Neural cell (in vitro differentiated cells): ENCODE results near the gene SYDE2. TPM values are rescaled to one million over a fixed set of nuclear protein-coding genes. Genes with fewer than 3 reads are reported as not detected.

Experiments
- H2AFZ ChIP-seq: fragments of 200-600, 300-800 bp; sonication (generic), shearing (Covaris generic); 2 replicates; pipeline ENCODE4 v1.6.0; 2014; ENCODE audit warnings: low read depth, mild to moderate bottlenecking, antibody characterized with exemption, low read length, moderate library complexity
- H3F3A ChIP-seq: fragments of 200-600 bp; shearing (Covaris generic); 2 replicates; pipeline ENCODE4 v1.6.1; 2016; ENCODE audit warnings: mild to moderate bottlenecking, moderate library complexity, mixed read lengths, antibody characterized with exemption, low read length; ENCODE audit not compliant: insufficient read depth, poor library complexity, severe bottlenecking
- H3K27ac ChIP-seq: fragments of 200-600, 300-800 bp; sonication (generic), shearing (Covaris generic); 2 replicates; pipeline ENCODE4 v1.5.1; 2014; ENCODE audit warnings: mild to moderate bottlenecking, low read length, moderate library complexity
- H3K27me3 ChIP-seq: fragments of 300-800, 200-600 bp; sonication (generic), shearing (Covaris generic); 2 replicates; pipeline ENCODE4 v1.6.0; 2014; ENCODE audit warnings: mild to moderate bottlenecking, low read depth, low read length, moderate library complexity; ENCODE audit not compliant: insufficient read depth
- H3K36me3 ChIP-seq: fragments of 300-800, 200-600 bp; sonication (generic), shearing (Covaris generic); 2 replicates; pipeline ENCODE4 v1.5.1; 2014; ENCODE audit warnings: mild to moderate bottlenecking, antibody characterized with exemption, low read length, moderate library complexity; ENCODE audit not compliant: insufficient read depth
- H3K4me2 ChIP-seq: fragments of 300-800, 200-600 bp; sonication (generic), shearing (Covaris generic); 2 replicates; pipeline ENCODE4 v1.6.0; 2014; ENCODE audit warnings: mild to moderate bottlenecking, low read length
- H3K4me3 ChIP-seq: fragments of 300-800, 200-600 bp; sonication (generic), shearing (Covaris generic); 2 replicates; pipeline ENCODE4 v1.5.1; 2014; ENCODE audit warnings: mild to moderate bottlenecking, low read length, moderate library complexity
- H3K79me2 ChIP-seq: fragments of 200-600 bp; shearing (Covaris generic); replicated peaks from 2 replicates; pipeline ENCODE4 v1.6.0; 2014; ENCODE audit warnings: mild to moderate bottlenecking, low read length, moderate library complexity; ENCODE audit not compliant: insufficient read depth
- H3K9ac ChIP-seq: fragments of 300-800, 200-600 bp; sonication (generic), shearing (Covaris generic); 2 replicates; pipeline ENCODE4 v1.6.1; 2016; ENCODE audit warnings: mild to moderate bottlenecking, low read length, mixed read lengths
- H3K9me2 ChIP-seq: fragments of 200-600 bp; shearing (Covaris generic); 2 replicates; pipeline ENCODE4 v1.6.1; 2016; ENCODE audit warnings: mild to moderate bottlenecking, low read length, mixed read lengths; ENCODE audit not compliant: insufficient read depth
- H3K9me3 ChIP-seq: fragments of 200-600, 300-800 bp; sonication (generic), shearing (Covaris generic); 2 replicates; pipeline ENCODE4 v1.6.1; 2016; ENCODE audit warnings: mild to moderate bottlenecking, mixed run types, low read length, moderate library complexity, mixed read lengths
- H4K20me1 ChIP-seq: fragments of 200-600 bp; shearing (Covaris generic); 2 replicates; pipeline ENCODE4 v1.6.1; 2016; ENCODE audit warnings: mild to moderate bottlenecking, mixed run types; ENCODE audit not compliant: insufficient read depth
- EP300 ChIP-seq: fragments of 450-650 bp; conservative IDR thresholded peaks from 2 replicates; pipeline ENCODE4 v1.6.1; 2014; ENCODE audit warnings: antibody characterized with exemption, mild to moderate bottlenecking, moderate library complexity; ENCODE audit not compliant: poor library complexity, severe bottlenecking
- EZH2 ChIP-seq: fragments of 200-600, 300-800 bp; shearing (Covaris generic), sonication (generic); IDR thresholded peaks from 2 replicates; pipeline ENCODE4 v1.6.1; 2014; ENCODE audit warnings: antibody characterized with exemption, low read length, borderline replicate concordance, mild to moderate bottlenecking; ENCODE audit not compliant: insufficient read depth, poor library complexity, severe bottlenecking
- MXI1 ChIP-seq: fragments of 450-650 bp; conservative IDR thresholded peaks from 2 replicates; pipeline ENCODE4 v1.6.1; 2014; ENCODE audit warnings: antibody characterized with exemption, mild to moderate bottlenecking; ENCODE audit not compliant: poor library complexity, severe bottlenecking
- POLR2AphosphoS5 ChIP-seq: IDR thresholded peaks from 2 replicates; pipeline ENCODE4 v1.6.1; 2012
- RAD21 ChIP-seq: fragments of 450-650 bp; conservative IDR thresholded peaks from 2 replicates; pipeline ENCODE4 v1.6.1; 2014; ENCODE audit warnings: antibody characterized with exemption, mild to moderate bottlenecking, moderate library complexity
- SMC3 ChIP-seq: fragments of 450-650 bp; conservative IDR thresholded peaks from 2 replicates; pipeline ENCODE4 v1.6.1; 2014; ENCODE audit warnings: antibody characterized with exemption, mild to moderate bottlenecking, moderate library complexity; ENCODE audit not compliant: poor library complexity
- TAF1 ChIP-seq: IDR thresholded peaks from 2 replicates; pipeline ENCODE4 v1.6.1; 2012; ENCODE audit warnings: low read depth
- polyA plus RNA-seq: library from polyadenylated mRNA; depleted of rRNA; stranded (reverse); fragments of >200 nt; gene quantifications from 2 replicates; pipeline ENCODE4 v1.2.3, GENCODE V29; 2014
- TF ChIP-seq, protein P1 (sequence below): fragments of 450-650 bp; IDR thresholded peaks from 2 replicates; pipeline ENCODE4 v1.5.1; 2014; ENCODE audit warnings: antibody characterized with exemption, mild to moderate bottlenecking, moderate library complexity; ENCODE audit not compliant: poor library complexity, severe bottlenecking
- TF ChIP-seq, protein P2 (sequence below): IDR thresholded peaks from 2 replicates; pipeline ENCODE4 v1.6.1; 2012; ENCODE audit warnings: borderline replicate concordance

The SYDE2 gene
- polyA plus RNA-seq, 1 donor from 2014 or later = 0.66 TPM

DNA sequence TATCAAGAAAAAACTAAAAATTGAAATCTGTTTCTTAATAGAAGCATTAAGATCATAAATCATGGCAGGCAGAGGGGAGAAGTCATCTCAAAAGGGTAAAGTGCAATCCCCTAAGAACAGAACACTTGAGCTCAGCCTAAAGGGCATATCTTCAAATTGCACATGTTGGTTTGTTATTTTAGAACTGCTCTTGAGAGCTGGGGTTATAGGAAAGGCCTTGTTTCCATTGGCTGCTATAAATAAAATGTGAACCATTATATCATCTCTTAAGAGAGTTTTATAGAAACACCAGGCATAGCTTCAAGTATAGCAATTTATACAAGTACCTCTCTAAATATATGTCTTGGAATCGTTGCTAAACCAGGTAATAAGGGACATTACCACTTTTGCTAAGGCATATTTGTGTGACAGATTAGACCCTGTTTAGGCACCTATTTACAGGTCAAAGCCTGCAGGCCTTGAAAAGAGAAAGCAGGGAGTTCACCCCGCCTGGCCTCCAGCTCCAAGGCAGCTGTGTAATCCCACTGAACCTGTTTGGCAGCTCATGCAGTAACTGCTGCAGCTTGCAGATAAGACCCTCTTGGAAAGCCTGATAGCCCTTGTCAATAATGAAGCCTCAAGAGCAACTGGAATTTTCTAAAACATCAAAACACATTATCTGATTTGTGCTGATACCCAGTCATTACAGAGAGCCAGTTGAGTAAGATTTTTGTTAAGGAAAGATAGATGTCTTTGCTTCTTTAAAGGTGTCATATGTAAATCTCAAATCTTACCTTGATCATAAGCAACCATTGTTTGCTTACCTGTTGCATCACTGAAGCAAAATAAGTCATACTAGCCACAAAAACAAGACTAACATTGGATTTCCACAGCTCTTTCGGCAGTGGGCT lies 24.2 kb upstream of the SYDE2 start:
- Histone ChIP-seq H3K36me3 (no peaks in the 10 kb centered on the region), H3K9me2 (no peaks in the 10 kb centered on the region), H2AFZ (no peak overlapping the region), H3K9ac (no peak overlapping the region), H3K79me2 (no peaks in the 10 kb centered on the region), H3F3A (no peaks in the 10 kb centered on the region), H3K9me3 (no peaks in the 10 kb centered on the region), H4K20me1 (no peaks in the 10 kb centered on the region), H3K4me3 (no peak overlapping the region), H3K27me3 (no peaks in the 10 kb centered on the region), H3K4me2 (no peak overlapping the region), H3K27ac (no peak overlapping the region)
- TF ChIP-seq POLR2AphosphoS5 (peak; percentile 40), EP300 (no peak)

DNA sequence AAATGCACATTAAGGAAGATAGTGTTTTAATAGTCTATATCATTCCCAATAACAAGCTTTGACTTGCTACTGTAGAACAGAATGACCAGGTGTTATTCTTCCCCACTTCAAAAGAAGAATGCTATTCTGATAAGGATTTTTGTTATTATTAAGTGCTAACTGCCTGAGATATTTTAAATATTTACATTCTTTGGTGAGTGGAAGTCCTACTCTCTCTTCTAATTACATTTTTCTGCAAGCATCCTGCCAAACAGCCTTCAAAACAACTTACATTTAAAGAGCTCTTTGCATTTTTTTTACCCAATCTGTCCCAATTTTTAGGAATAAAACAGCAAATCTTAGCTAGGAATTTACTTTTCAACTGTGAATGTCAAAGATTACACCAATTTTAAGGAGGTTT lies 23.5 kb upstream of the SYDE2 start:
- Histone ChIP-seq H2AFZ (no peak overlapping the region), H3K27me3 (no peaks in the 10 kb centered on the region), H3K4me3 (no peak overlapping the region), H3K79me2 (no peaks in the 10 kb centered on the region), H3K4me2 (no peak overlapping the region), H3K9ac (no peak overlapping the region), H3K27ac (no peak overlapping the region), H3K36me3 (no peaks in the 10 kb centered on the region), H3K9me2 (no peaks in the 10 kb centered on the region), H4K20me1 (no peaks in the 10 kb centered on the region), H3K9me3 (no peaks in the 10 kb centered on the region), H3F3A (no peaks in the 10 kb centered on the region)
- TF ChIP-seq, protein P1, sequence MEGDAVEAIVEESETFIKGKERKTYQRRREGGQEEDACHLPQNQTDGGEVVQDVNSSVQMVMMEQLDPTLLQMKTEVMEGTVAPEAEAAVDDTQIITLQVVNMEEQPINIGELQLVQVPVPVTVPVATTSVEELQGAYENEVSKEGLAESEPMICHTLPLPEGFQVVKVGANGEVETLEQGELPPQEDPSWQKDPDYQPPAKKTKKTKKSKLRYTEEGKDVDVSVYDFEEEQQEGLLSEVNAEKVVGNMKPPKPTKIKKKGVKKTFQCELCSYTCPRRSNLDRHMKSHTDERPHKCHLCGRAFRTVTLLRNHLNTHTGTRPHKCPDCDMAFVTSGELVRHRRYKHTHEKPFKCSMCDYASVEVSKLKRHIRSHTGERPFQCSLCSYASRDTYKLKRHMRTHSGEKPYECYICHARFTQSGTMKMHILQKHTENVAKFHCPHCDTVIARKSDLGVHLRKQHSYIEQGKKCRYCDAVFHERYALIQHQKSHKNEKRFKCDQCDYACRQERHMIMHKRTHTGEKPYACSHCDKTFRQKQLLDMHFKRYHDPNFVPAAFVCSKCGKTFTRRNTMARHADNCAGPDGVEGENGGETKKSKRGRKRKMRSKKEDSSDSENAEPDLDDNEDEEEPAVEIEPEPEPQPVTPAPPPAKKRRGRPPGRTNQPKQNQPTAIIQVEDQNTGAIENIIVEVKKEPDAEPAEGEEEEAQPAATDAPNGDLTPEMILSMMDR = no peak

DNA sequence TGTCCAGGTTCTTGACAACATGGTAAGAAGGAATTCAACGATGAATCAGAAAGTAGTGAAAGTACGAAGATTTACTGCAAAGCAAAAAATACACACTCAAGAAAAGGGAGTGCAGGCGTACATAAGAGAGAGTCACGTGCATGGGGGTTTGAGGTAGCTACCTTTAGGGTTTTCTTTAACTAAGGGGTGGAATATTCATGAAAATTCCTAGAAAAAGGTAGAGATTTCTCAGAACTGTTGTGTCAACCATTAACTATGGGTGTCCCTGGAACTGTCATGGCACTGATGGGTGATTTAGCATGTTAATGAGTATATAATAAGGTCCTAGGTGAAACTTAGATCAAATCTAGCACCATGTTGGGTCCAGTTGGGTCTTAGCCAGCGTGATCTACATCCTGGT lies 22.5 kb upstream of the SYDE2 start:
- TF ChIP-seq, protein P1 = no peak
- TF ChIP-seq, protein P2, sequence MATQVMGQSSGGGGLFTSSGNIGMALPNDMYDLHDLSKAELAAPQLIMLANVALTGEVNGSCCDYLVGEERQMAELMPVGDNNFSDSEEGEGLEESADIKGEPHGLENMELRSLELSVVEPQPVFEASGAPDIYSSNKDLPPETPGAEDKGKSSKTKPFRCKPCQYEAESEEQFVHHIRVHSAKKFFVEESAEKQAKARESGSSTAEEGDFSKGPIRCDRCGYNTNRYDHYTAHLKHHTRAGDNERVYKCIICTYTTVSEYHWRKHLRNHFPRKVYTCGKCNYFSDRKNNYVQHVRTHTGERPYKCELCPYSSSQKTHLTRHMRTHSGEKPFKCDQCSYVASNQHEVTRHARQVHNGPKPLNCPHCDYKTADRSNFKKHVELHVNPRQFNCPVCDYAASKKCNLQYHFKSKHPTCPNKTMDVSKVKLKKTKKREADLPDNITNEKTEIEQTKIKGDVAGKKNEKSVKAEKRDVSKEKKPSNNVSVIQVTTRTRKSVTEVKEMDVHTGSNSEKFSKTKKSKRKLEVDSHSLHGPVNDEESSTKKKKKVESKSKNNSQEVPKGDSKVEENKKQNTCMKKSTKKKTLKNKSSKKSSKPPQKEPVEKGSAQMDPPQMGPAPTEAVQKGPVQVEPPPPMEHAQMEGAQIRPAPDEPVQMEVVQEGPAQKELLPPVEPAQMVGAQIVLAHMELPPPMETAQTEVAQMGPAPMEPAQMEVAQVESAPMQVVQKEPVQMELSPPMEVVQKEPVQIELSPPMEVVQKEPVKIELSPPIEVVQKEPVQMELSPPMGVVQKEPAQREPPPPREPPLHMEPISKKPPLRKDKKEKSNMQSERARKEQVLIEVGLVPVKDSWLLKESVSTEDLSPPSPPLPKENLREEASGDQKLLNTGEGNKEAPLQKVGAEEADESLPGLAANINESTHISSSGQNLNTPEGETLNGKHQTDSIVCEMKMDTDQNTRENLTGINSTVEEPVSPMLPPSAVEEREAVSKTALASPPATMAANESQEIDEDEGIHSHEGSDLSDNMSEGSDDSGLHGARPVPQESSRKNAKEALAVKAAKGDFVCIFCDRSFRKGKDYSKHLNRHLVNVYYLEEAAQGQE = no peak
- TF ChIP-seq EZH2 (no peak), EP300 (no peak), POLR2AphosphoS5 (no peak), RAD21 (no peak), SMC3 (no peak), MXI1 (no peak), TAF1 (no peak)
- Histone ChIP-seq H3K9me3 (no peaks in the 10 kb centered on the region), H4K20me1 (no peaks in the 10 kb centered on the region), H3K27me3 (no peaks in the 10 kb centered on the region), H3K79me2 (no peaks in the 10 kb centered on the region), H3K4me2 (no peak overlapping the region), H3K4me3 (no peak overlapping the region), H3K9me2 (no peaks in the 10 kb centered on the region), H2AFZ (no peak overlapping the region), H3F3A (no peaks in the 10 kb centered on the region), H3K36me3 (no peaks in the 10 kb centered on the region), H3K9ac (no peak overlapping the region), H3K27ac (no peak overlapping the region)
